ENCODE results near the gene PCYT1A.

GRCh38 chr3:196192036-196192523, 95.4 kb downstream of the PCYT1A start:
- TF ChIP-seq CTCF (conservative IDR thresholded peaks at IDR 0.05 in 1 of 2, IDR thresholded peaks at IDR 0.05 in 1 of 2; ENCODE audit: extremely low read depth in 1 of 2, insufficient read depth in 1 of 2, low read depth in 1 of 2, low read length in 2 of 2) = no peak
- no peak for TF ChIP-seq EZH2 (IDR thresholded peaks at IDR 0.05; ENCODE audit: borderline replicate concordance, low read length)

All from mammary epithelial cell (primary cell).